SK-N-SH treated with all-trans-retinoic acid at 6 μM for 48 hours (cell line): ENCODE measurements around the gene CPD.

Source experiments
- ARNTL ChIP-seq: fragments of 450-650 bp; formaldehyde crosslinking; IDR thresholded peaks from 2 replicates; pipeline ENCODE4 v1.5.0; 2020; ENCODE audit warnings: low read depth, mild to moderate bottlenecking, moderate library complexity, borderline replicate concordance
- BACH2 ChIP-seq: fragments of 250-450 bp; sonication (Bioruptor Pico); IDR thresholded peaks from 2 replicates; pipeline ENCODE4 v1.9.0; 2021; ENCODE audit warnings: mild to moderate bottlenecking, borderline replicate concordance
- GLIS3 ChIP-seq: fragments of 250-450 bp; sonication (Bioruptor Pico); IDR thresholded peaks from 2 replicates; pipeline ENCODE4 v1.5.0; 2020; ENCODE audit warnings: mild to moderate bottlenecking, moderate library complexity
- ISL1 ChIP-seq: fragments of 250-450 bp; sonication (Bioruptor Pico); IDR thresholded peaks from 2 replicates; pipeline ENCODE4 v2.1.2; 2022; ENCODE audit warnings: mild to moderate bottlenecking, moderate library complexity
- SNAI2 ChIP-seq: fragments of 250-450 bp; sonication (Bioruptor Pico); IDR thresholded peaks from 2 replicates; pipeline ENCODE4 v1.5.0; 2020; ENCODE audit warnings: mild to moderate bottlenecking, moderate library complexity
- ZNF70 ChIP-seq: fragments of 450-650 bp; formaldehyde crosslinking; IDR thresholded peaks from 2 replicates; pipeline ENCODE4 v1.5.0; 2020; ENCODE audit warnings: mild to moderate bottlenecking, moderate library complexity
- ZNF8 ChIP-seq: fragments of 450-650 bp; formaldehyde crosslinking; IDR thresholded peaks from 2 replicates; pipeline ENCODE4 v1.5.0; 2020; ENCODE audit warnings: mild to moderate bottlenecking, moderate library complexity
- TF ChIP-seq, protein P1 (sequence below): fragments of 250-450 bp; sonication (Bioruptor Pico); IDR thresholded peaks from 2 replicates; pipeline ENCODE4 v1.5.1; 2020; ENCODE audit warnings: low read depth, mild to moderate bottlenecking, moderate library complexity
- TF ChIP-seq, protein P2 (sequence below): fragments of 250-450 bp; sonication (Bioruptor Pico); IDR thresholded peaks from 2 replicates; pipeline ENCODE4 v1.8.0; 2021; ENCODE audit warnings: low read depth, mild to moderate bottlenecking, moderate library complexity, borderline replicate concordance
- TF ChIP-seq, protein P3 (sequence below): fragments of 250-450 bp; sonication (Bioruptor Pico); IDR thresholded peaks from 2 replicates; pipeline ENCODE4 v1.5.1; 2021; ENCODE audit warnings: mild to moderate bottlenecking, moderate library complexity

DNA sequence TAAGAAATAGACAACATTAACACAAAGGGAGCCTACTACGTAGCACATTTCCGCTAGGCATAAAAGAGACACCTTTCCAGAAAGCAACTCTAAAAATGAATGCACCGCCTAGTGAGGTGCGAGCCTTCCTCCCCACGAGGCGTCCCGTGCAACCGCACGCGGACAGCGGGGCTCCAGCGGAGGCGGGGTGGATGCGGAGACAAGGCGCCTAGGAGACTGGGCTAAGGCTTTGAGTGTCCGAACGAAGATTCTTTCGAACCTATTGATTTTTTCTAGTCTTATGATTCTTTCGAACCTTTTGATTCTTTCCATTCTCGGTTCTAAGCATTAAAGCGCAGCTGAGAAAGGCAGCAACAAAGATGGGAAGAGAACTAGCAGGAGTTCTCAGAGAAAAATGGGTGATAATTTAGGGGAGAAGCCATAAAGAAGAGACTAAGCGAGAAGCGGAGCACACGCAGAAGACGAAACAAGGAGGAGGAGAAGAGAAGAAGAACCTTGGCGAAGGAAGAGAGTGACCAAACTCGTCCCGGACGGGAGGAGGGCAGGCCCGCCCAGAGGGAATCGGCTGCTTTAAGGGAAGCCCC is 394 bp upstream of the CPD start:
- TF ChIP-seq, protein P1, sequence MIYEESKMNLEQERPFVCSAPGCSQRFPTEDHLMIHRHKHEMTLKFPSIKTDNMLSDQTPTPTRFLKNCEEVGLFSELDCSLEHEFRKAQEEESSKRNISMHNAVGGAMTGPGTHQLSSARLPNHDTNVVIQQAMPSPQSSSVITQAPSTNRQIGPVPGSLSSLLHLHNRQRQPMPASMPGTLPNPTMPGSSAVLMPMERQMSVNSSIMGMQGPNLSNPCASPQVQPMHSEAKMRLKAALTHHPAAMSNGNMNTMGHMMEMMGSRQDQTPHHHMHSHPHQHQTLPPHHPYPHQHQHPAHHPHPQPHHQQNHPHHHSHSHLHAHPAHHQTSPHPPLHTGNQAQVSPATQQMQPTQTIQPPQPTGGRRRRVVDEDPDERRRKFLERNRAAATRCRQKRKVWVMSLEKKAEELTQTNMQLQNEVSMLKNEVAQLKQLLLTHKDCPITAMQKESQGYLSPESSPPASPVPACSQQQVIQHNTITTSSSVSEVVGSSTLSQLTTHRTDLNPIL (CRISPR knock-in tag) = no peak
- TF ChIP-seq, protein P2, sequence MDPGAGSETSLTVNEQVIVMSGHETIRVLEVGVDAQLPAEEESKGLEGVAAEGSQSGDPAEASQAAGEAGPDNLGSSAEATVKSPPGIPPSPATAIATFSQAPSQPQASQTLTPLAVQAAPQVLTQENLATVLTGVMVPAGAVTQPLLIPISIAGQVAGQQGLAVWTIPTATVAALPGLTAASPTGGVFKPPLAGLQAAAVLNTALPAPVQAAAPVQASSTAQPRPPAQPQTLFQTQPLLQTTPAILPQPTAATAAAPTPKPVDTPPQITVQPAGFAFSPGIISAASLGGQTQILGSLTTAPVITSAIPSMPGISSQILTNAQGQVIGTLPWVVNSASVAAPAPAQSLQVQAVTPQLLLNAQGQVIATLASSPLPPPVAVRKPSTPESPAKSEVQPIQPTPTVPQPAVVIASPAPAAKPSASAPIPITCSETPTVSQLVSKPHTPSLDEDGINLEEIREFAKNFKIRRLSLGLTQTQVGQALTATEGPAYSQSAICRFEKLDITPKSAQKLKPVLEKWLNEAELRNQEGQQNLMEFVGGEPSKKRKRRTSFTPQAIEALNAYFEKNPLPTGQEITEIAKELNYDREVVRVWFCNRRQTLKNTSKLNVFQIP (CRISPR knock-in tag) = no peak
- TF ChIP-seq, protein P3, sequence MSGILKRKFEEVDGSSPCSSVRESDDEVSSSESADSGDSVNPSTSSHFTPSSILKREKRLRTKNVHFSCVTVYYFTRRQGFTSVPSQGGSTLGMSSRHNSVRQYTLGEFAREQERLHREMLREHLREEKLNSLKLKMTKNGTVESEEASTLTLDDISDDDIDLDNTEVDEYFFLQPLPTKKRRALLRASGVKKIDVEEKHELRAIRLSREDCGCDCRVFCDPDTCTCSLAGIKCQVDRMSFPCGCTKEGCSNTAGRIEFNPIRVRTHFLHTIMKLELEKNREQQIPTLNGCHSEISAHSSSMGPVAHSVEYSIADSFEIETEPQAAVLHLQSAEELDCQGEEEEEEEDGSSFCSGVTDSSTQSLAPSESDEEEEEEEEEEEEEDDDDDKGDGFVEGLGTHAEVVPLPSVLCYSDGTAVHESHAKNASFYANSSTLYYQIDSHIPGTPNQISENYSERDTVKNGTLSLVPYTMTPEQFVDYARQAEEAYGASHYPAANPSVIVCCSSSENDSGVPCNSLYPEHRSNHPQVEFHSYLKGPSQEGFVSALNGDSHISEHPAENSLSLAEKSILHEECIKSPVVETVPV (CRISPR knock-in tag) = no peak
- TF ChIP-seq ZNF70 (no peak), SNAI2 (no peak), GLIS3 (CRISPR knock-in tag) (no peak), BACH2 (CRISPR knock-in tag) (no peak), ZNF8 (CRISPR knock-in tag) (no peak), ISL1 (CRISPR knock-in tag) (no peak), ARNTL (no peak)
